Esophagus (tissue), 2 donors: Measurements from ENCODE around the gene SNAI3. TPM values are rescaled to one million over a fixed set of nuclear protein-coding genes. Genes with fewer than 3 reads are reported as not detected.

Source experiments
- H3K27ac ChIP-seq, 2 donors: one replicate each; pipeline ENCODE4 v1.5.1; 2013; ENCODE audit warnings: low read depth in 2 of 2, mild to moderate bottlenecking in 2 of 2, inconsistent platforms in 1 of 2, low read length in 1 of 2, moderate library complexity in 1 of 2
- H3K27me3 ChIP-seq, 2 donors: one replicate each; pipeline ENCODE4 v1.6.1; 2013; ENCODE audit warnings: low read length in 2 of 2, control low read depth in 1 of 2, mild to moderate bottlenecking in 1 of 2; ENCODE audit not compliant: insufficient read depth in 2 of 2, control insufficient read depth in 1 of 2
- H3K36me3 ChIP-seq, 2 donors: one replicate each; pipeline ENCODE4 v1.6.1; 2013; ENCODE audit warnings: low read length in 1 of 2; ENCODE audit not compliant: control insufficient read depth in 2 of 2, insufficient read depth in 2 of 2
- H3K4me1 ChIP-seq, 2 donors: one replicate each; pipeline ENCODE4 v1.6.1; 2013; ENCODE audit warnings: low read length in 1 of 2; ENCODE audit not compliant: control insufficient read depth in 2 of 2, insufficient read depth in 2 of 2
- H3K4me3 ChIP-seq, 2 donors: one replicate each; pipeline ENCODE4 v1.5.1; 2013; ENCODE audit warnings: low read length in 2 of 2, mild to moderate bottlenecking in 2 of 2, low read depth in 1 of 2, moderate library complexity in 1 of 2
- H3K9me3 ChIP-seq, 2 donors: one replicate each; pipeline ENCODE4 v1.6.1; 2013; ENCODE audit warnings: mild to moderate bottlenecking in 2 of 2, low read depth in 1 of 2, low read length in 1 of 2, moderate library complexity in 1 of 2; ENCODE audit not compliant: control insufficient read depth in 2 of 2, insufficient read depth in 1 of 2
- WGBS, 2 donors: extraction: QIAGEN DNeasy Blood & Tissue Kit; methylation state at CpG; one replicate each; pipeline ENCODE4 v1.1.7; 2013; 5-methylcytosine and 5-hydroxymethylcytosine counted together
- polyA plus RNA-seq, 2 donors: library from polyadenylated mRNA; stranded (reverse); fragments of 200-250 nt; gene quantifications; one replicate each; pipeline ENCODE4 v1.2.3, GENCODE V29; 2013
- donor health status: healthy with polysubstance abuse.
- donor health status: Bipolar disorder and iron deficiency.

SNAI3 gene
- polyA plus RNA-seq, 2 donors, result 0.24 to 0.28 TPM

- Histone ChIP-seq H3K4me3 (no peak overlapping the region), H3K4me1 (peaks cover 0 to 16% of the 10 kb centered on the region in 2 donors), H3K27ac (no peak overlapping the region), H3K9me3 (no peaks in the 10 kb centered on the region), H3K36me3 (no peaks in the 10 kb centered on the region), H3K27me3 (peaks cover 0 to 23% of the 10 kb centered on the region in 2 donors)
- 21 to 23% methylated on average over 42 to 45 of the region's 45 CpGs for WGBS, 2 donors
Measured at GRCh38 chr16:88639231-88640038, 46.9 kb downstream of the SNAI3 start.

GRCh38 chr16:88638323-88639230 is 47.7 kb downstream of the SNAI3 start, which contains the start of gene IL17C:
Gene IL17C (plus strand): TSS chr16:88638572. CDS start chr16:88638642, 70 bp downstream.
- no peaks in the 10 kb centered on the region for H3K9me3 ChIP-seq
- no peaks in the 10 kb centered on the region for H3K36me3 ChIP-seq
- H3K4me3 ChIP-seq, result no peak within 1 kb of the TSS
- peaks cover 0 to 18% of the 10 kb centered on the region in 2 donors for H3K4me1 ChIP-seq
- WGBS, 2 donors, result 27 to 34% methylated on average over 27 of the region's 27 CpGs
- no peak within 1 kb of the TSS for H3K27ac ChIP-seq
- H3K27me3 ChIP-seq, result peaks cover 0 to 26% of the 10 kb centered on the region in 2 donors

DNA sequence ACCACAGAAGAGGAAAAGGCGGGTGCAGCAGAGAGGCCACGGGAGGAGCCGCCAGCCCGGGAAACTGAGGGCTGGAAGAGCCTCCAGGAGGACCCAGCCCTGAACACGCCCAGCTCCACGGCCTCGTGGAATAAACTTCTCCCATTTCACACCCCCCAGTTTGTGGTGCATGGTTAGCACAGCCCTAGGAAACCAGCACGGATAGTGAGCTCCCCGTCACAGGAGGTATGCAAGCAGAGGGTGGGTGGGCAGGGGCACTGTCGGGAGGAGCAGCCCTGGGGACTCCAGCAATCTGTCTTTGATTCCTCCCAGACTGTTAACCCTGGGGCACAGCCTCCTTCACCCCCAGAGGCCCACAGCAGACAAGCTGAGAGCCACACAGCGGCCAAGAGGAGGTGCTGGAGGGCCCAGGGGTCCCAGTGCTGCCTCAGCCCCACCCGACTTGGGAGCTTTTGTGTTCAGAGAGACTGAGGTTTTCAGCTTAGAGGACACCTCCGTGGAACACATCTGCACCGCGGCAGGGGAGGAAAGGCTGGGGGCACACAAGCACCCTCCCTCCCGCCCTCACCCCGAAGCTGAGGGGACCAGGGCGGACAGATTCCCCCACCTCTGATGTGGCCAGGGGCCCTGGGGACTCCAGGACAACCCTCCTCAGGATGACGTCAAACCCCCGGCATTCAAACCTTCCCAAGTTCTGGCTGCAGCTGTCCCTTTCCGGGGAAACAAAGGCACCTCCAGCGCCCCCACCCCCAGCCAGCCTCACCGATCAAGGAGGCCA is 49.6 kb downstream of the SNAI3 start:
- Histone ChIP-seq H3K4me3 (no peak overlapping the region), H3K27me3 (peaks cover 0 to 26% of the 10 kb centered on the region in 2 donors), H3K4me1 (peaks cover 0 to 18% of the 10 kb centered on the region in 2 donors), H3K36me3 (peaks cover 0 to 9% of the 10 kb centered on the region in 2 donors), H3K9me3 (no peaks in the 10 kb centered on the region), H3K27ac (no peak overlapping the region)
- 70 to 74% methylated on average over 23 of the region's 23 CpGs for WGBS, 2 donors

GRCh38 chr16:88635671-88636319 is 50.5 kb downstream of the SNAI3 start:
- peaks cover 0 to 18% of the 10 kb centered on the region in 2 donors for H3K4me1 ChIP-seq
- H3K4me3 ChIP-seq, result no peak overlapping the region
- H3K9me3 ChIP-seq, result no peaks in the 10 kb centered on the region
- 89 to 92% methylated on average over 17 of the region's 17 CpGs for WGBS, 2 donors
- H3K36me3 ChIP-seq, result peaks cover 0 to 15% of the 10 kb centered on the region in 2 donors
- H3K27me3 ChIP-seq, result peaks cover 0 to 26% of the 10 kb centered on the region in 2 donors
- no peak overlapping the region for H3K27ac ChIP-seq

- peaks cover 0 to 16% of the 10 kb centered on the region in 2 donors for H3K4me1 ChIP-seq
- WGBS, 2 donors, result 35 to 61% methylated on average over 21 to 28 of the region's 28 CpGs
- H3K4me3 ChIP-seq, result peak overlapping the region; percentile 28 to 39
- no peak overlapping the region for H3K27ac ChIP-seq
- no peaks in the 10 kb centered on the region for H3K9me3 ChIP-seq
- H3K27me3 ChIP-seq, result peaks cover 0 to 22% of the 10 kb centered on the region in 2 donors
- H3K36me3 ChIP-seq, result peaks cover 0 to 21% of the 10 kb centered on the region in 2 donors
Measured at GRCh38 chr16:88634994-88635670, 51.2 kb downstream of the SNAI3 start.

GRCh38 chr16:88634141-88634993 is 51.9 kb downstream of the SNAI3 start:
- Histone ChIP-seq H3K36me3 (peaks cover 0 to 26% of the 10 kb centered on the region in 2 donors), H3K27me3 (peaks cover 0 to 15% of the 10 kb centered on the region in 2 donors), H3K27ac (peak overlapping the region in 1 of 2 donors; percentile 25), H3K9me3 (no peaks in the 10 kb centered on the region), H3K4me1 (peaks cover 0 to 12% of the 10 kb centered on the region in 2 donors), H3K4me3 (peak overlapping the region; percentile 28 to 39)
- WGBS, 2 donors, result 6 to 21% methylated on average over 68 to 82 of the region's 82 CpGs

- Histone ChIP-seq H3K4me3 (peak overlapping the region in 1 of 2 donors; percentile 39), H3K27me3 (peaks cover 0 to 9% of the 10 kb centered on the region in 2 donors), H3K9me3 (no peaks in the 10 kb centered on the region), H3K27ac (no peak overlapping the region), H3K4me1 (peaks cover 0 to 6% of the 10 kb centered on the region in 2 donors), H3K36me3 (peaks cover 0 to 27% of the 10 kb centered on the region in 2 donors)
- WGBS, 2 donors, result 27 to 36% methylated on average over 23 of the region's 23 CpGs
Measured at GRCh38 chr16:88633684-88634140, 52.6 kb downstream of the SNAI3 start.

DNA sequence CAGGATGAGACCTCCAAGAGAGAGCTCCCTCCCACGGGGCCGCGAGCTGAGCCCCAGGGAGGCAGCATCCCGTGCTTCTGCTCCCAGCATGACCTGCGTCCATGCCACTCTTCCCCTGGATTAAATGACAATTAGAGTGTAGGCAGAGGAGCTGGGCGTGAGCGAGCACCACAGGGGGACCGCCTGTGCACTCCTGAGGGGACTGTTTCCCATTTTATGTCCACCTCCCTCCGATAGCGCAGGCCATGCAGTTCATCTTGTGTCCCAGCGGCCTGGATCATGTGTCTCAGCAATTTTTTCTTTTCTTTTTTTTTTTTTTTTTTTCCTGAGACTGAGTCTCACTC is 53.7 kb downstream of the SNAI3 start:
- 93% methylated on average over 11 of the region's 11 CpGs for WGBS, 2 donors
- Histone ChIP-seq H3K36me3 (peaks cover 0 to 38% of the 10 kb centered on the region in 2 donors), H3K4me3 (no peak overlapping the region), H3K27ac (no peak overlapping the region), H3K27me3 (peaks cover 0 to 8% of the 10 kb centered on the region in 2 donors), H3K4me1 (peaks cover 0 to 2% of the 10 kb centered on the region in 2 donors), H3K9me3 (no peaks in the 10 kb centered on the region)
